HepG2 (cell line): ENCODE results near the gene ZNF764. TPM values are rescaled to one million over a fixed set of nuclear protein-coding genes. Genes with fewer than 3 reads are reported as not detected.

Experiments
- DMAP1 ChIP-seq: IDR thresholded peaks from 2 replicates; pipeline ENCODE4 v1.6.1; 2016
- FOXJ3 ChIP-seq: sonication (generic); formaldehyde crosslinking; IDR thresholded peaks from 2 replicates; pipeline ENCODE4 v1.4.0; 2020; ENCODE audit warnings: missing genetic modification reagents, mild to moderate bottlenecking, borderline replicate concordance
- NFYC ChIP-seq: IDR thresholded peaks from 2 replicates; pipeline ENCODE4 v1.6.1; 2016; ENCODE audit warnings: missing genetic modification reagents, missing compliant biosample characterization
- NR2C2 ChIP-seq: sonication (generic); formaldehyde crosslinking; IDR thresholded peaks from 2 replicates; pipeline ENCODE4 v1.4.0; 2020; ENCODE audit warnings: missing genetic modification reagents, mild to moderate bottlenecking, moderate library complexity, borderline replicate concordance
- PAWR ChIP-seq: sonication (generic); formaldehyde crosslinking; IDR thresholded peaks from 2 replicates; pipeline ENCODE4 v1.4.0; 2020; ENCODE audit warnings: missing genetic modification reagents, mild to moderate bottlenecking, borderline replicate concordance
- SNAI1 ChIP-seq: sonication (generic); formaldehyde crosslinking; IDR thresholded peaks from 2 replicates; pipeline ENCODE4 v1.5.0; 2020; ENCODE audit warnings: mild to moderate bottlenecking, missing genetic modification reagents, borderline replicate concordance
- SRSF1 ChIP-seq: fragments of 200-400 bp; formaldehyde crosslinking; optimal IDR thresholded peaks from 2 replicates; pipeline ENCODE3; 2017; ENCODE audit warnings: mild to moderate bottlenecking, low read depth, low read length, moderate library complexity
- WIZ ChIP-seq: sonication (generic); formaldehyde crosslinking; IDR thresholded peaks from 2 replicates; pipeline ENCODE4 v1.5.1; 2020; ENCODE audit warnings: mild to moderate bottlenecking, missing genetic modification reagents
- ZNF251 ChIP-seq: sonication (generic); formaldehyde crosslinking; IDR thresholded peaks from 2 replicates; pipeline ENCODE4 v1.9.0; 2021; ENCODE audit warnings: mild to moderate bottlenecking, missing genetic modification reagents
- ZSCAN31 ChIP-seq: sonication (generic); formaldehyde crosslinking; IDR thresholded peaks from 2 replicates; pipeline ENCODE4 v1.5.0; 2020; ENCODE audit warnings: low read depth, mild to moderate bottlenecking, missing genetic modification reagents
- polyA plus RNA-seq, 8 experiments: library from polyadenylated mRNA; depleted of rRNA in 3 of 8; stranded (reverse) in 7 of 8; unstranded in 1 of 8; fragments of >200 nt; fragmentation: Illumina TruSeq in 4 of 8; extraction: Trizol in 4 of 8; gene quantifications; 2 replicates each; pipeline versions ENCODE4 v1.2.1 to v1.2.3, GENCODE V29; 2011 to 2016; ENCODE audit warnings: low read depth in 4 of 8, missing spikeins in 1 of 8, mixed read lengths in 1 of 8; ENCODE audit not compliant: insufficient read depth in 1 of 8
- total RNA-seq, 5 experiments: library from RNA; depleted of rRNA; stranded (reverse); fragments of >200 nt; fragmentation: Illumina TruSeq; extraction: Trizol; gene quantifications; 2 replicates each; pipeline ENCODE4 v1.2.3, GENCODE V29; 2016; ENCODE audit warnings: low read depth in 1 of 5
- TF ChIP-seq, protein P1 (sequence below): sonication (generic); formaldehyde crosslinking; IDR thresholded peaks from 2 replicates; pipeline ENCODE4 v1.4.0; 2020; ENCODE audit warnings: low read depth, missing genetic modification reagents
- TF ChIP-seq, protein P2 (sequence below): IDR thresholded peaks from 2 replicates; pipeline ENCODE4 v1.6.1; 2016
- TF ChIP-seq, protein P3 (sequence below): sonication (generic); formaldehyde crosslinking; IDR thresholded peaks from 2 replicates; pipeline ENCODE4 v1.4.0; 2020; ENCODE audit warnings: mild to moderate bottlenecking, missing genetic modification reagents
- TF ChIP-seq, protein P4 (sequence below), 2 experiments: sonication (generic) in 1 of 2; formaldehyde crosslinking in 1 of 2; IDR thresholded peaks; 2 replicates each; pipeline versions ENCODE4 v1.6.1 to v1.9.0; 2014 to 2022; ENCODE audit warnings: antibody characterized with exemption in 1 of 2, borderline replicate concordance in 1 of 2, inconsistent platforms in 1 of 2, low read depth in 1 of 2, missing genetic modification reagents in 1 of 2

Gene ZNF764
- total and polyA plus RNA-seq, 2 of the 13 experiments (the other 11 are each of a cell fraction or from before 2014, with no cell fraction given), result 4.1 to 9.1 TPM

DNA sequence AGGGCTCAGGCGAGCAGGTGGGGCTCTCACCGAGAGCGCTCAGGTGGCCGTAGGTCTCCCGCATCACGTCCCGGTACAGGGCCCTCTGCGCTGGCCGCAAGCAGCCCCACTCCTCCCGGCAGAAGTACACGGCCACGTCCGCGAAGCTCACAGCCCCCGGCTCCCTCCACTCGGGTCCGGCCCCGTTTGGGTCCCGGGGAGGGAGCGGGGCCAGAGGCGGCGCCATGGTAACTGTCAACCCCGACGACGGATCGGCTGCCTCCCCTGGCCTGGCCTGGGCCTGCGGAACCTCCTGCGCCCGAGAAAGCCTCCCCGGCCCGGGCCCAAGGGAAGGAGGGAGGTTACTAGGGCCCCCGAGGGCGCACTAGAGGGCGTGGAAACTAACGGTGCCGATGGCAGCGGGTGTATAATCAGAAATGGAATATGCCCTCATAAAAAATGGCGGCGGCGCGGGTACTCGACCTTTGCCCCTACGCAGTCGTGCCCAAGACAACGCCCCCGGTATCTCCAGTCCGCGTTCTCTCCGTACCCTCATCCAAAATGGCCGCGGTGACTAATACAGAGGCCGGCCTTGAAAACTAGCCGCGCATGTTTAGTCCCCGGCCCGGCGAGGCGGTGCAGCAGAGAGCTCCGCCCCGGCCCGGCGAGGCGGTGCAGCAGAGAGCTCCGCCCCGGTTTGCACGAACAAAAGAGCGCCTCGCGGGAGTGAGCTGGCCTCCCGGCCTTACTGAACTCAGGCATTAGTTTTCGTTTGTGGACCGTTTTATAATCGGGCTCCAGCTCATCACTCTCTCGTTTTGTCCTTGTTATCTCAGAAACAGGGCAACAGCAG lies at the start of gene ZNF764 (continued):
- TF ChIP-seq, protein P1, sequence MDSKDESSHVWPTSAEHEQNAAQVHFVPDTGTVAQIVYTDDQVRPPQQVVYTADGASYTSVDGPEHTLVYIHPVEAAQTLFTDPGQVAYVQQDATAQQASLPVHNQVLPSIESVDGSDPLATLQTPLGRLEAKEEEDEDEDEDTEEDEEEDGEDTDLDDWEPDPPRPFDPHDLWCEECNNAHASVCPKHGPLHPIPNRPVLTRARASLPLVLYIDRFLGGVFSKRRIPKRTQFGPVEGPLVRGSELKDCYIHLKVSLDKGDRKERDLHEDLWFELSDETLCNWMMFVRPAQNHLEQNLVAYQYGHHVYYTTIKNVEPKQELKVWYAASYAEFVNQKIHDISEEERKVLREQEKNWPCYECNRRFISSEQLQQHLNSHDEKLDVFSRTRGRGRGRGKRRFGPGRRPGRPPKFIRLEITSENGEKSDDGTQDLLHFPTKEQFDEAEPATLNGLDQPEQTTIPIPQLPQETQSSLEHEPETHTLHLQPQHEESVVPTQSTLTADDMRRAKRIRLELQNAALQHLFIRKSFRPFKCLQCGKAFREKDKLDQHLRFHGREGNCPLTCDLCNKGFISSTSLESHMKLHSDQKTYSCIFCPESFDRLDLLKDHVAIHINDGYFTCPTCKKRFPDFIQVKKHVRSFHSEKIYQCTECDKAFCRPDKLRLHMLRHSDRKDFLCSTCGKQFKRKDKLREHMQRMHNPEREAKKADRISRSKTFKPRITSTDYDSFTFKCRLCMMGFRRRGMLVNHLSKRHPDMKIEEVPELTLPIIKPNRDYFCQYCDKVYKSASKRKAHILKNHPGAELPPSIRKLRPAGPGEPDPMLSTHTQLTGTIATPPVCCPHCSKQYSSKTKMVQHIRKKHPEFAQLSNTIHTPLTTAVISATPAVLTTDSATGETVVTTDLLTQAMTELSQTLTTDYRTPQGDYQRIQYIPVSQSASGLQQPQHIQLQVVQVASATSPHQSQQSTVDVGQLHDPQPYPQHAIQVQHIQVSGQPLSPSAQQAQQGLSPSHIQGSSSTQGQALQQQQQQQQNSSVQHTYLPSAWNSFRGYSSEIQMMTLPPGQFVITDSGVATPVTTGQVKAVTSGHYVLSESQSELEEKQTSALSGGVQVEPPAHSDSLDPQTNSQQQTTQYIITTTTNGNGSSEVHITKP (CRISPR knock-in tag), result 0 out of 2 replicates have a peak, but pooled peaks have one; percentile 18
- TF ChIP-seq, protein P2, sequence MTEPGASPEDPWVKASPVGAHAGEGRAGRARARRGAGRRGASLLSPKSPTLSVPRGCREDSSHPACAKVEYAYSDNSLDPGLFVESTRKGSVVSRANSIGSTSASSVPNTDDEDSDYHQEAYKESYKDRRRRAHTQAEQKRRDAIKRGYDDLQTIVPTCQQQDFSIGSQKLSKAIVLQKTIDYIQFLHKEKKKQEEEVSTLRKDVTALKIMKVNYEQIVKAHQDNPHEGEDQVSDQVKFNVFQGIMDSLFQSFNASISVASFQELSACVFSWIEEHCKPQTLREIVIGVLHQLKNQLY, result peak; percentile 10; the same call in 1 of the 2 replicates
- 0 out of 2 replicates have a peak, but pooled peaks have one; percentile 61 for TF ChIP-seq FOXJ3 (CRISPR knock-in tag)
- TF ChIP-seq, protein P3, sequence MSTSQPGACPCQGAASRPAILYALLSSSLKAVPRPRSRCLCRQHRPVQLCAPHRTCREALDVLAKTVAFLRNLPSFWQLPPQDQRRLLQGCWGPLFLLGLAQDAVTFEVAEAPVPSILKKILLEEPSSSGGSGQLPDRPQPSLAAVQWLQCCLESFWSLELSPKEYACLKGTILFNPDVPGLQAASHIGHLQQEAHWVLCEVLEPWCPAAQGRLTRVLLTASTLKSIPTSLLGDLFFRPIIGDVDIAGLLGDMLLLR (CRISPR knock-in tag), result peak; percentile 35; the same call in 1 of the 2 replicates
- TF ChIP-seq WIZ, result peak; percentile 76
- TF ChIP-seq PAWR (CRISPR knock-in tag), result no peak
- TF ChIP-seq NR2C2 (CRISPR knock-in tag), result peak; percentile 99
- TF ChIP-seq ZSCAN31 (CRISPR knock-in tag), result no peak; the same call in none of the 2 replicates
- peak; percentile 99 for TF ChIP-seq SNAI1 (CRISPR knock-in tag)
- TF ChIP-seq ZNF251 (CRISPR knock-in tag), result 0 out of 2 replicates have a peak, but pooled peaks have one; percentile 31
- TF ChIP-seq, protein P4, sequence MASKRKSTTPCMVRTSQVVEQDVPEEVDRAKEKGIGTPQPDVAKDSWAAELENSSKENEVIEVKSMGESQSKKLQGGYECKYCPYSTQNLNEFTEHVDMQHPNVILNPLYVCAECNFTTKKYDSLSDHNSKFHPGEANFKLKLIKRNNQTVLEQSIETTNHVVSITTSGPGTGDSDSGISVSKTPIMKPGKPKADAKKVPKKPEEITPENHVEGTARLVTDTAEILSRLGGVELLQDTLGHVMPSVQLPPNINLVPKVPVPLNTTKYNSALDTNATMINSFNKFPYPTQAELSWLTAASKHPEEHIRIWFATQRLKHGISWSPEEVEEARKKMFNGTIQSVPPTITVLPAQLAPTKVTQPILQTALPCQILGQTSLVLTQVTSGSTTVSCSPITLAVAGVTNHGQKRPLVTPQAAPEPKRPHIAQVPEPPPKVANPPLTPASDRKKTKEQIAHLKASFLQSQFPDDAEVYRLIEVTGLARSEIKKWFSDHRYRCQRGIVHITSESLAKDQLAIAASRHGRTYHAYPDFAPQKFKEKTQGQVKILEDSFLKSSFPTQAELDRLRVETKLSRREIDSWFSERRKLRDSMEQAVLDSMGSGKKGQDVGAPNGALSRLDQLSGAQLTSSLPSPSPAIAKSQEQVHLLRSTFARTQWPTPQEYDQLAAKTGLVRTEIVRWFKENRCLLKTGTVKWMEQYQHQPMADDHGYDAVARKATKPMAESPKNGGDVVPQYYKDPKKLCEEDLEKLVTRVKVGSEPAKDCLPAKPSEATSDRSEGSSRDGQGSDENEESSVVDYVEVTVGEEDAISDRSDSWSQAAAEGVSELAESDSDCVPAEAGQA (IDR thresholded peaks at IDR 0.05; ENCODE audit: low read depth), result peak; percentile 99
- TF ChIP-seq, protein P4 (CRISPR knock-in tag; IDR thresholded peaks at IDR 0.05; ENCODE audit: borderline replicate concordance), result no peak; the same call in 1 of the 2 replicates
- TF ChIP-seq NFYC (CRISPR knock-in tag), result peak; percentile 61
- TF ChIP-seq DMAP1 (CRISPR knock-in tag), result peak; percentile 92
- no peak for TF ChIP-seq SRSF1
